G401.6 (cell line): ENCODE results near the gene BCL11B.

Experiments used
- FAIRE-seq: peaks from 2 replicates; lab custom pipeline; 2012; peaks lifted over from hg19 to GRCh38; lab: Jason Lieb, UNC

BCL11B gene

GRCh38 chr14:99252940-99253868, 18.8 kb downstream of the BCL11B start:
- FAIRE-seq, result no peak

DNA sequence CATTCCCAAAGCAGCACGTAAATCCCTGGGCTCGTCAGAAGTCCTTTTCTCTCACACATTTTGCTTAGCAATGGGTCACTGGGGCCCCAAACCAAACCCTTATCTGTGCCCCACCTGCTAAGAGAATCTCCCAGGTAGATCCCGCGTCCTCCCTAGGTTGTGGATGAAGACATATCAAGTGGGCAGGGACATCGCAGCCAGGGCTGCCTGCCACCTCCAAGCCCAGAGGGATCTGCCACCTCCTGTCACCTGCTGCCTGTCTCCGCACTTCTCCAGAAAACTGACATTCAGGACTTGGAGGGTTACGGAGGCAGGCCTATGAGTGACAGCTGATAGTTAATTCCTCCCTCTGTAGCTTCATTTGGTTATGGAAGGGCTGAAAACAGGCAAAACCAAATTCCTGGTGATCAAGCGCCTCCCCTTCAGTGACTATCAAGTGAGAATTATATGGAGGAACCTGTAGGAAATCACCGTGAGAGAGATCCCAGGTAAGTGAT, 19.5 kb downstream of the BCL11B start:
- FAIRE-seq, result no peak

DNA sequence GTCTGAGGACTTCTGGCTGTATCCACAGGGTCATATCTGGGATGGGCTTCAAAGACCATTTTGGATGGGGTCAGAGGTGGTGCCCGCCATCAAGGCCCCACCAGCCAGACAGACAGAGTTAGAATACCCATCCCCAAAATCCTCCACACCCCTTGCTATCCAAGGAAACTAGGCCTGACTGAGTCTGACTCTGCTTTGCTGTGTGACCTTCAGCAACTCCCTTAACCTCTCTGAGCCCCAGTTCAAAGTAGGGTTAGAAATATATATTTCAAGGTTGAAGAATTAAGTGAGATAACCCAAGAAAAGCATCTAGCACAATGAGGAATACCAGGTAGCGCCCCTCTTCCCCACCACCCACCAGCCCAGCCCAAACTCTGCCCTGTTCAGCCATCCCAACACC, 20.3 kb downstream of the BCL11B start:
- no peak for FAIRE-seq

- no peak for FAIRE-seq
These were observed 21.3 kb downstream of the BCL11B start for GRCh38 chr14:99250636-99251208.

DNA sequence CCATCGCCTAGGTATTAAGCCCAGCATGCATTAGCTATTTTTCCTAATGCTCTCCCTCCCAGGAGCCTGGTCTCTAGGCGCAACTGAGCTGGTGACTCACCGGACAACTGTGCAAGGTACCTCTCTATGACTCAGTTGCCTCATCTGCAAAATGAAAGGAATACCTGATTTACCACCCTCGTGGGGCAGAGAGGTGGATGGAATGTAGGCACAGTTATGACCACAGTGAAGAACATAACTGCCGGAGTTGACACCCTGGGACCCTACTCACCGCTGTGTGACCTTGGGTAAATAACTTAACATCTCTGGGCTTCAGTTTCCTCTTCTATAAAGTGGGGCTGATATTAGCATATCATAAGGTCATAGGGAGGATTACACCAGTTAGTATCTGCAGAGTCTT, 22.6 kb downstream of the BCL11B start:
- FAIRE-seq, result no peak

DNA sequence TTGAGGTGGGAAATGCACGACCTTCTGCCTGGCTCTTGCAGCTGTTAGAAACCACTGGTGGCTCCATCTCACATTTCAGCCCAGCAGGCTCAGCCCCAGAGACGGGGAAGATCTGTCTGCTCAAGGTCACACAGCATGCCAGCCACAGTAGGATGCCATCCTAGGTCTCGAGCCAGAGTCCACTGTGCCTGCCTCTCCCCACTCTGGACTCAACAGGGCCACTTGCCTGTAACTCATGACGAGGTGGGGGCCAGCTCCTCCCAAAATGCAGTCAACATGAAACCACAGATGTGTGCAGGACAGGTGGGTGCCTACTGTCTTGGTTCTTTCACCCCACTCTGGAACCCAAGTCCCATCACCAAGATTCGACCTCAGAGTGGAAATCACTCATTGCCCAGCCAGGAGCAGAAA, 23.2 kb downstream of the BCL11B start:
- FAIRE-seq, result no peak

GRCh38 chr14:99247772-99248171, 24.2 kb downstream of the BCL11B start:
- no peak for FAIRE-seq

GRCh38 chr14:99247101-99247729, 24.8 kb downstream of the BCL11B start:
- FAIRE-seq, result no peak

DNA sequence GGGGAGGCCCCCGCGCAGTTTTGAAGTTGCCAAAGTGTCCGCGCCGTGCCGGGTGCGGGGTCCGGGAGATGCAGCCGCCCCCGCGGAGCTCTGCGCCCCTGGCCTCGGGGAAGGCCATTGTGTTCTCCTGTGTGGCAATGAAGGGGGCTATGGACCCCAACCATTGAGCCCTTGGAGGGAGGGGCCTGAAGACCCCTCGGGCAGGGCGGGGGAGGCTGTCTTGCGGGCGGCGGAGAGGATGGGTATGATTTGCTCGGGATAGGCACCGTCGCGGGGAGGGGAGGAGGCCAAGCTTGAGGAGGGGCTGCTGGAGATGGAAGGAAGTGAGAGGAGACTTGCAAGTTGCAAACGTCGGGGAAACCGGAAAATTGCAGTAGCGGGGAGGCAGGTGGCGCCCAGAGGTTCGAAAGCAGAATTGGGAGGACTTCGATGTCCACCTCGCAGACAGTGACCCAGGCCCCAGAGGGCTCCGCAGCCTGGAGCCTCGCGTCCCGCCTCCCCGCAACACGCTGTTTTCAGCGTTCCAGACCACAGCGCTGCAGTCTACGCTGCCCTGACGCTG, 25.4 kb downstream of the BCL11B start:
- no peak for FAIRE-seq

DNA sequence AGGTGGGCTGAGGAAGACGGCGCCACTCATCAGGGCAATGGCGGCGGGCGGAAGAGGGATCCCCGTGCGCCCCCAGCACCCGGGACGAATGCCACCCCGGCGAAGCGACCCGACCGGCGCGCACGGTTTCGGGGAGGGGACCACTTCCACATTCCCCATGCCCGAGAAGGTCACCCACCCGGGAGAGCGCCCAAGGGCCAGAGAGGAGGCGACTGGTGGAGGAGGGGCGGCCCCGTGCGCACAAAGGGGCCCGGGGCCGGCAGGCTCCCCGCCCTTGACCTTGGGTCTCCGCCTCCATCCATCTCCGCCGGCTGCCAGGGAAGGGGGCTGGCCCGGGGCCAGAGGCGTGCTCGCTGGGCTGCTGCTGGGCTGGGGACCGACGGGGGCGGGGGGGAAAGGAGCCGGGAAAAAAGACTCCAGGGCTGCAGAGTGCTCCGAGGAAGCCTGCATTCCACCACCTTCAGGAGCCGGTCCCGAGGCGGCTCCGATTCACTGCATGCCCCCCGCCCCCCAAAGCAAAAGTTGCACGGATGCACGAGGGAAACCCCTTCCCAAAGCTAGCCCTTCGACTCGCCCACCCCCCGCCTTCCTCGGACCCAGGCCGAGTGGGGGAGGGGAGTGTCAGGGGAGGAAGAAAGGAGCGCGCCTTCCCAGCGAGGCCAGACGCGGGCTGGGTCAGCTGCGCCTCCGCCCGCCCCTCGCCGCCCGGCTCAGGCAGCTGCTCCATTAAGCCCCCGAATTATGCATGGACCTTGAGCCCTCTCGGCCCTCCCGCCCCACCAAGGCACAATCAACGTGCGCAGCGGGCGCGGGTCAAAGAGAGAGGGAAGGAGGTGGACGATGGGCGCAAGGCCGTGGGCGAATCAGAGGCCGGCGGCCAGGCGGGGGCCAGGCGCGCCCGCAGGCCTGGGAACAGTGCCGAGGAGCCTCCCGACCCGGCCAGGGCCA, 26.2 kb downstream of the BCL11B start:
- FAIRE-seq, result no peak

GRCh38 chr14:99244941-99245563, 26.9 kb downstream of the BCL11B start:
- FAIRE-seq, result no peak

GRCh38 chr14:99244367-99244901, 27.6 kb downstream of the BCL11B start:
- no peak for FAIRE-seq

DNA sequence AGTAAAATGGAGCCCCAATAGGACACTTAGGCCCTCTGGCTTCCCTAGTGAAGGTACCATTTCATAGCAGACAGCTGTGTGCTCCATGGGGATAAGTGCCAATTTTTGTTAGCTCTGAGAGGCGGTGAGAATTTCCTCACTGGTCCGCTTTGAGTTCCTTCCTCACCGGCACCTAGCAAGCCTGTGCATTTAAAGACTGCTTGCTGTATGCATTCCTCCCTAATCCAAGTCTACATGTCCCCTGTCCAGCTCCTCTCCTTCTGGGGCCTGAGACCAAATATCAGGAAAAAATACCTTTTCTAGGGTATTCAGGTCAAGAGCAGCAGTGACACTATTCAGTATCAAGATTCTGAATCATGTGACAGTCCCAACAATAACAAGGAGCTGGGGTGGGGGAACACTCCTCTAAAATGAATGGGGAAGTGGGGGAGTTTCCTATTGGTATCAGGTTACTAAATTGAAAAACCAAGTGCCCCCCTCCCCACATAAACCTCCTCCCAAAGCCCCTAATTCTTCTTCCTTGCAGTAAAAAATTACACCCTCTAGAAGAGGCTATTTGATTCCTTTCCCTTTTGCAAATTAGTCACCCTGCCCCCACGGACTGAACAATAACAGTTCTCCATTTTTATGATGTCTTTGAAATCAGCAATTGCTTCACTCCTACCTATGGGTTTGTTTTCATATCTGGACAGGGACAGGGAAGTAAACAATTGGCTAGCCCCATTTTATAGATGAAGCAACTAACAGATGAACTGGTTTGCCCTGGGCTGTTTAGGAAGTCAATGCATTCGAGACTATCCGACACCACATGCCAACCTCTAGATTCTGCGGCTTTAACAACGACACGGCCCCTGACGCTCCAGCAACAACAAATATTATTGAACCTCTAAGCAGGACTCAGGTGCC, 28.9 kb downstream of the BCL11B start:
- no peak for FAIRE-seq

DNA sequence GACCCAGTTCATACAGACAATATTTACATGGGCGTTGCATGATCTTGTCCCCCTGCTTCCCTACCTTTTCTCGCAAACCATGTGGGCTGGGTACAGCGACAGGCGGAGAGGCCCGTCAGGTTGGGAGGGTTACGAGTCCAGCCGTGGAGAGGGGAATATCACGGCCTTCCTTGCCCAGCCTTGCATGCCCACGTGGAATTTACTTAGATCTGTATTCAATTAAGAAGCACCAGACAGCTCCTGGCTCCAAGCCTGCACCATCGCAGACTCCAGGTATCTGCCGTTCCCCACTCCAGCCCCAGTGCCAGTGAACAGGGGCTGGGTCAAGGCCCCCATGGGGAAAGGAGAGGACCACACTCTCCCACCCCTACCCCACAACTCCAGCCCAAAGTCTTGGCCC, 29.8 kb downstream of the BCL11B start:
- FAIRE-seq, result no peak

DNA sequence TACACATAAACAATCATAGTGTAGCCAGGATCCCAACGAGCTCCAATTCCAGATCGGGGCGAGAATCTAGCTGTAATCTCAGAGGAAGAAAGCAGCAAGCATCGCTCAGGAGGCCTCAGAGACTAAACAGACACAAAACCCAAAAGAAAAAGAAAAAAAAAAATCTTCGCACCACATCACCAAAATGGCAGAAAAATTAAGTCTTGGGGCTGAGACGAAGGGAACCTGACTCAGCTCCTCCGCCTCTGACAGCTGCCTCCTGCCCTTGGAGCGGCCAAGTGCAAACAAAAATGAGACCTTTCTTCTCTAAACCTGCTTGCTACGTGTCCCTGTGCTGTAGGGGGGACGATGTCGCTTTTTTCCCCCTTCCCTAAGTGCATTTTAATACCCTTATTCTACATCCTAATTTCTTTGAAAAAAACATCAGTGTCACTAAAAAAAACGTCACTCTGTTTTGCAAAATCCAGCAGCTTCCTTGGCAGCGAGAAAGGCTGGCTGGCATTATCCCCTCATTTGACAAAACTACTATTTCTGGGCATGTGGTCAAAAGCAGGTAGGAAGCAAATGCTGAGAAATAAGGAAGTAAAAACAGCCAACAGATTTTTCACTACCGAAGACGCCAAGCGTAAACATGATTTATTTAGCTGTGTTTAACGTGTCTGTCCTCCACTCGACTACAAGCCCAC, 30.5 kb downstream of the BCL11B start:
- no peak for FAIRE-seq

DNA sequence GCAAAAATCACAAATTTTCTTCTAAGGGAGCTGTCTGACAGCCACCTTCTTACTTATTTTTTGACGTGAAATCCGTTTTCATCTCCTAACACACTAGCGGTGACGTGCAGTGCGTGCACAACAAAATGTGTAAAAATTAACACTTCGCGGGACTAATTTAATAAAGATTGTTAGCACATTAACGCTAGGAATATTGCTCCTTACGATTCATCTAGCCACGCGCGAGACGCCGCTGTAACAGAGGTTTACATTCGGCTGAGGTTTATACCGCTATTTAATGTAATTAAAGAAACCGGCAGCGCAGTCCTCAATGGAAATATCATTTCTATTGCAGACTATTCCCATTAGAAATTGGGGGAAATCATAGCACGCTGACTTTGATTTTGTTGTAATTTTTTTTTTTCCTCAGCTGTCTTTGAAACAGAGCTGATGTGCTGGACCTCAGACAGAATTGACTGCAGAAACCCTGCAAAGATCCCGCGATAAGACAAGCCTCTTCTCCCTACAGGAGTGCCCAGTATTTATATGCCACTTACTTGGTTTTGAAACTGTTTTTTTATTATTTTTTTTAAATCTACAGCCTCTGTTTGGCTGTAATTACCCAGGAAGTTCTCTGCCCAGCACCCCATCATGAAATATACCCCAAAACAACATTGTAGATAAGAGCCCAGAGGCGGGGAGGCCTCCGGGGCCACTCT, 31.2 kb downstream of the BCL11B start:
- FAIRE-seq, result no peak

DNA sequence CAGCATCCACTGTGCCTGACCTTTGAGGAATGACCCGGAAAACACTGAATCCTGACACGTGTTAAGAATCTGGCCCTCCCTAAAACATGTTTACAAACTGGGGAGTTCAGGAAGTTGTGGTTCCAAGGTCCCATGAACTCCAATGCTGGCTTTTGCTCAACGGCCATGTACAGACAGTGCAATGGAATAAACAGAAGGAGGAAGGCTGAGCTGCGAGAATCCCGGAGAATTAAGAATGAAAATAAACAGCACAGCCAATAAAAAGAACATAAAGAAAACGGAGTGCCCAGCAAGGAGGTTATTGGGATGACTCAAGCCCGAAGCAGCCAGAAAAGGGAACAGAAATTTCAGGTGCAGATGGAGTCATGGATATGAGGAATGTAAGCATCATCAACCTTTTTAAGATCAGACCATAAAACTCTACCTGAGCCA, 32.3 kb downstream of the BCL11B start:
- FAIRE-seq, result no peak

GRCh38 chr14:99238216-99238615, 33.8 kb downstream of the BCL11B start:
- FAIRE-seq, result no peak

- no peak for FAIRE-seq
These were observed 34.7 kb downstream of the BCL11B start for GRCh38 chr14:99237288-99237687.
